HG02588 (cell line): ENCODE measurements around the gene PRSS50.

Experiments used
- ATAC-seq: cut with Tn5 transposase; IDR thresholded peaks from one replicate; pipeline ENCODE4 v1.9.1; 2021; ENCODE audit warnings: mild to moderate bottlenecking, moderate library complexity; ENCODE audit not compliant: unreplicated experiment

PRSS50 gene

GRCh38 chr3:46693038-46693891, 24.4 kb downstream of the PRSS50 start, which contains the start of gene ALS2CL:
TSS of gene ALS2CL (minus strand) at chr3:46693679. CDS start at chr3:46689440, 4,239 bp downstream.
- no peak for ATAC-seq

- no peak for ATAC-seq
Observed at GRCh38 chr3:46692566-46692990, 25.1 kb downstream of the PRSS50 start.

DNA sequence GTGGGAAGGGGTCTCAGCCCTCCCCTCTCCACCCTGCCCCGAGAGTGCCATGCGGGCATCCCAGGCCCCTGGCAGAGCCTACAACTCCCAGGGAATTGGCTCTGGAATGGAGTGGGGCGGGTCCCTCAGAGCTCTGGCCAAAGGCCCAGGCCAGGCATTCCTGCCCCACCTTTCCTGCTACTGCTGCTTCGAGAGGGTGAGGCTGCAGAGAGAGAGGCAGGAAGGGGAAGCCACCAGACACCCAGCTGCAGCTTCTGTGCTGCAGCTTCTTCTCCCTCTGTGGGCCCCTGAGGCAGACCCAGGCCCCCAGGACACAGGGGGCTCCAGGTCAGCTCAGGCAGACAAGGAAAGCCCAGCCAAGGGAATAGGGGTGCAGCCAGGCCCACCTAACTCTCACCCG, 26.9 kb downstream of the PRSS50 start:
- no peak for ATAC-seq

DNA sequence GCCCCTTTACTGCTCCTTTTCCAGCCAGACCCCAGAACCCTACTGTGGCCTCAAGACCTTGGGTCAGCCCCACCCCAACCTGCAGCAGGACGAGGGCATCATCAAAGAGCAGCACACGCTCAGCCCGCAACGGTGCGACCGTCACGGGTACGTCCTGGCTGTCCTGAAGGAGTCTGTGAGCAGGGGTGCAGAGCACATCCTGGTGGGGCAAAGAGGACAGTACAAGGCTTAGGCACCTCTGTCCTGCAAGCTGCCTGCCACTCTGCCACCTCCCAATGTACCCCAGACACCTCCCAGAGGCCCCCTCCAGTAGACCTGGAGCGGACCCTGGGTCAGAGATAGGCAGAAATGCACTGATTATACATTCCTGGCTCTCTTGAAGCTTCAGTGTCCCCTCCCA, 32.2 kb downstream of the PRSS50 start:
- no peak for ATAC-seq

DNA sequence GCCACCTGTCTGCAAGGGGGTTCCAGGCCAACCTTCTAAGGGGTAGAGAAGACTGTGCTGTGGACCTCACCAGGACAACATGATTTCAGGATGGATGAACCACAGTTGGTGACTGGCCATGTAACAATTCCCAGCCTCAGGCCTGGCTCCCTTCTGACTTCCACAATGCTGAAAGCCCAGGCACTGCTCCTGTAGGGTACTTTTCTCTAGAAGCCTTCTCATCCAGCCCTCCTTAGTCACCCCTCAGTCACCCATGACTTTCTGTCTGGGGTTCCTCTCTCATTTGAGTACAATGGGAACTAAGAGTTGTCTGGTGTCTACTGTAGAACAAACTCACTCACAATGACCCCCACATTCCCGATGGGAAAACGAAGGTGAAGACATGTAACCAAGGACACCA, 32.8 kb downstream of the PRSS50 start:
- no peak for ATAC-seq

GRCh38 chr3:46682974-46683373, 34.7 kb downstream of the PRSS50 start:
- no peak for ATAC-seq

DNA sequence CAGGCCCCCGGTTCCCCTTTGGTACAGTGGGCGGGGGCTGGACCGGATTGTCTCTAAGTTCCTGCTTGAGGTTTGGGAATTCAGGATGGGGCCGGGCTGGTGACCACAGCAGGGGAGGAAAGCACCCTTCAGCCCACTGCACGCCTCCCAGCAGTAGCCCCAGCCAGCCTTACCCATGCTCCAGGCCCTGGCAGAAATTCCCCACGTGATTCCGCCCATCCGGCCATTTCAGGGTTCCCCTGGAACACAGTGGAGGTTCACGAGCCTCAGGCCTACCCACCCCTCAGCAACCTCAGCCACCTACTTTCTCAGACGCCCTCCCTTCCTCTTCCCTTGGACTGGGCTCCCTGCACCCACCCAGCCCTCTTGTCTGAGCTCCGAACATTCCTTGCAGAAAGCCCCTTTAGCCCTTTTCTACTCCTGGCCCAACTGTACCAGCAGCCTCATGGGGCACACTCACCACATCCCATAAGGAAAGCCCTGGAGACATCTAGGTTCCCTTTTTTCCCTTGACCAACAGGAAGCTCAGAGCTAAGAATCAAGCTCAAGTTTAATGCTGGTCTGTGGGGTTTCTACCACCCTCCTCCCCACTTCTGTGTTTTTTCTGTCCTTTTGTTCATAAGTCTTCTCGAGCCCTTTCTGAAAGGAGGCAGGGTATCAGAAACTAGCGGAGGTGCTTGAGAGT, 35.7 kb downstream of the PRSS50 start:
- ATAC-seq, result no peak

GRCh38 chr3:46681387-46681786, 36.3 kb downstream of the PRSS50 start:
- no peak for ATAC-seq

- no peak for ATAC-seq
Observed at GRCh38 chr3:46680298-46680826, 37.3 kb downstream of the PRSS50 start.

GRCh38 chr3:46679681-46680080, 38.0 kb downstream of the PRSS50 start:
- no peak for ATAC-seq

DNA sequence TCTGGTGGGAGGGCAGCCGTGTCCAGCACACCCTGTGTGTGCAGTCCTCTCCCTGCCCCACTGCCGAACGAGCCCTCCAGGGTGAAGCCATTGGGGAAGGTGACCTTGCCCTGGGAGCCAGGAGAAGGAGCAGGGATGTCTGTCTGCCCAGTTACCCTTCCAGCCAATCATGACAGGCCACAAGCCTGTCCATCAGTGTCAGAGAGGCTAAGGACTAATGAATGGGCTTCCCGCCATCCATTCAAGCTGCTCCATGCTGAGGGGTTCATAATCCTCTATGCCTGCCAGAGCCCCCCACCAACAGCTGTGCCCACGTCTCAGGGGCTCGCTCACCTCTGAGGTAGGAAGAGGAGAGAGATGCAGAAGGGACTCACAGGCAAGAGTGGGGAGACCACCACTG, 39.4 kb downstream of the PRSS50 start:
- ATAC-seq, result no peak

DNA sequence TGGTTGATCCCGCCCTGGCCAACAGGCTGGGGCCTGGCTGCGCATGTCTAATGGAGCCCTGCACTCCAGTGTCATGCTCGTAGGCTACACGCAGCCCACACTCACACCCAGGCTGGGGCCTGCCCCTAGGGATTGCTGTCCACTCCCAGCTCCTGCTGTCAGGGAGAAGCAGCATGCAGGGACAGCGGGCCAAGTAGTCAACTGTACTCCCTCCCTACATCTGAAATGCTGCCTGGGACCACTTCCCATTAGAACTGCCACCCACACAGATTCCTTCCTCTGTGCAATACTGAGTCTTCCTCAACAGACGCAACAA, 40.3 kb downstream of the PRSS50 start:
- no peak for ATAC-seq

- no peak for ATAC-seq
Observed at GRCh38 chr3:46676601-46677410, 40.9 kb downstream of the PRSS50 start.

DNA sequence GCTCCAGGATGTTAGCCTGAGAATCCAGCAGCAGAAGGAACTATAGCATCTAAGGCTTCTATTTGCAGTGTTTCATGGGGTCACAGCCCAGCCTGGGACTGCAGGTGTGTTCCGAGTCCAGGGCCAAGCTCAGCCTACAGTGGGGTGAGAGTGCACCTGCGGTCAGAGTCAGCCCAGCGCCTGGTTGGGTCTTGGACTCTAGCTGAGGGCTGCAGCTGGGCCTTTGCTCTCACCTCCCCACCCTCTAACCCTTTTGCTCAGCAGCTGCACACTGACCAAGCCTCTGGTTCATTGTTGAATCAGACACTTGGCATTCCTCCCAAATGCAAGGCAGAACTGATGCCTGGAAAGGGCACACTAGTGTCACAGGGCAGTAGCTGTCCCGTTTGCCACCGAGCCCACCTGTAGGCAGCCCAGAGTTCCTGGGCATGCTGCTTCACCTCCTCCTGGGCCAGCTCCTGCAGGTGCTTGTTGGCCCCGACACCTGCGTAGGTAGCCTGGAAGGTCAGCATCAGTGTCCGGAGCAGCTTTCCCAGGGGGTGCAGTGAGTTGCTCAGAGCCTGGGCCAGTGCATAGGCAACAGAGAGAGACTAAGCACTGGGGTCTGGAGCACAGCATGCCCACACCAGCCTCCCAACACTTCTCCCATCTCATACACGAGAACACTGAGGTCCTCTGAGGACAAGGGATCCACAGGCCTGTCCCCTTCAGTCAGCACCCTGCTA, 41.7 kb downstream of the PRSS50 start:
- ATAC-seq, result no peak

GRCh38 chr3:46675426-46675825, 42.2 kb downstream of the PRSS50 start:
- no peak for ATAC-seq

DNA sequence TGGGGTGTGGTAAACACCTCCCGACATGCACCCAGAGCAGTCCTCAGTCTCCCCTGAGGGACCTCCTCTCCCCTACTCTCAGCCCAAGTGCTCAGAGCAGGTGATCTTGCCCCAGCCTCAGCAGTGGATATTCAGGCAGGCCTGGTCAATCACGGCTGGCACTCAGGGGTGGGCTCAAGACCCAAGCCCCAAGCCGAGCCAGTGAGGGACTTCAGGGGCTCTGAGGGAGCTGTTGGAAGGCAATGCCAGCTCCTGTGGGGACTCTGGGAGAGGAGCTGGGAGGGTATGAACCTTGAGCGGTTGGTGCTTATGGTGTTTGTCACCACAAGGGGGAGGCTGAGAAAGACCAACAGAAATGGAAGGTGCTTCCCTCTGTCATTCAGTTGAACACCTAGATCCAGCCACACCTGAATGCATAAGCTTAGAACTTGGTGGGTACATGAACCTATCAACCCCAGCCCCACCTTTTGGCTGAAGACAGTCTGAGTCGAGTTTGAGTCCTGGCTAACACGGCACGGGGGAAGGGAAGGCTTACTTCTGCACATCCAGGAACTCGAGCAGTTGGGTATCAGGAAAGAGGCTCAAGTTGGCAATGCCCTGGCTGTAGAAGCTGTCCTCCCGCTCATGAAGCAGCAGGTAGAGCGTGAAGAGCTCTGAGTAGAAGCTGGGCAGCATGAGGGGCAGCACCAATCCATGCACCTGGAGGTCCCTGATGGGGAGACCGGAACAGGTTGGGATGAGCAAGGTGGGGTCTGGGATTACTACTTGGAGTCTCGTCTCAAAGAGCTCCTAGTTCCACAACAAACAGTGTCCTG, 43.4 kb downstream of the PRSS50 start:
- no peak for ATAC-seq

GRCh38 chr3:46673151-46674030, 44.3 kb downstream of the PRSS50 start:
- no peak for ATAC-seq

DNA sequence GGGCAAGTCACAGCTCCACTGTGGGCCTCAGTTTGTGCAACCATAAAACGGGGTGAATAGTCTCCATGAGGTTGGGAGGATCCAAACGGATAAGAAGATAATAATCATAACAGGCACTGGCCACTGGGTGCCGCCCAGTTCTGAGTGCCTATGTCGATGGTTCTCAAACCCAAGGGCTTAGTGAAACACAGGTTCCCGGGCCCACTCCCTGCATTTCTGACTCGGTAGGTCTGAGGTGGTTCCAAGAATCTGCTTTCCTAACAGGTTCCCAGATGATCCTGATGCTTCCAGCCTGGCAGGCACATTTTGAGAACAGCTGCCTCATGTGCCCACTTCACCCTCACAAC, 45.3 kb downstream of the PRSS50 start:
- no peak for ATAC-seq
